Myocyte (in vitro differentiated cells): ENCODE data around the gene FMC1. TPM values are rescaled to one million over a fixed set of nuclear protein-coding genes. Genes with fewer than 3 reads are reported as not detected.
A peak's percentile ranks its signal among the peaks of the same experiment; 100 is the strongest.
"Not testable (repeated sequence)": the region's sequence is repeated elsewhere in the genome, so short reads cannot be mapped to it uniquely, and the experiment has no call there.

Source experiments
- DNase-seq: peaks from one replicate; pipeline ENCODE4 v3.0.0-alpha.2; 2012; ENCODE audit warnings: low read depth
- polyA plus RNA-seq: library from polyadenylated mRNA; unstranded; fragments of >200 nt; gene quantifications from one replicate; pipeline ENCODE4 v1.2.1, GENCODE V29; 2012; ENCODE audit warnings: missing spikeins
- total RNA-seq: library from RNA; depleted of rRNA; stranded (reverse); fragments of >200 nt; gene quantifications from 2 replicates; pipeline ENCODE4 v1.2.3, GENCODE V29; 2014

Gene FMC1
- total RNA-seq, result 17.4 and 25.7 TPM in 2 replicates
- polyA plus RNA-seq, result 31.0 TPM

- peak; percentile 98 for DNase-seq
These were observed at the start of gene FMC1 for GRCh38 chr7:139341058-139341775. TSS of gene FMC1 (plus strand) at chr7:139341337. CDS start at chr7:139341385, 48 bp downstream.

GRCh38 chr7:139292821-139293220 lies 48.3 kb upstream of the FMC1 start:
- no peak for DNase-seq

GRCh38 chr7:139293534-139293933 lies 47.6 kb upstream of the FMC1 start:
- no peak for DNase-seq

- no peak for DNase-seq
These were observed 46.9 kb upstream of the FMC1 start for GRCh38 chr7:139294241-139294640.

GRCh38 chr7:139294951-139295575 lies 46.1 kb upstream of the FMC1 start:
- DNase-seq, result peak; percentile 57

- DNase-seq, result no peak
These were observed 43.3 kb upstream of the FMC1 start for GRCh38 chr7:139297795-139298194.

- DNase-seq, result no peak
These were observed 41.8 kb upstream of the FMC1 start for GRCh38 chr7:139299296-139299695.

- DNase-seq, result no peak
These were observed 40.7 kb upstream of the FMC1 start for GRCh38 chr7:139300390-139300789.

- no peak for DNase-seq
These were observed 36.6 kb upstream of the FMC1 start for GRCh38 chr7:139304517-139304916.

GRCh38 chr7:139317939-139318505 lies 23.1 kb upstream of the FMC1 start:
- no peak for DNase-seq

GRCh38 chr7:139321071-139321745 lies 19.9 kb upstream of the FMC1 start:
- peak; percentile 63 for DNase-seq

- not testable (repeated sequence) for DNase-seq
These were observed 16.4 kb upstream of the FMC1 start for GRCh38 chr7:139324709-139325108.

GRCh38 chr7:139328375-139328774 lies 12.8 kb upstream of the FMC1 start:
- peak; percentile 44 for DNase-seq

- DNase-seq, result no peak
These were observed 12.0 kb upstream of the FMC1 start for GRCh38 chr7:139329119-139329518.

- DNase-seq, result no peak
These were observed 10.7 kb upstream of the FMC1 start for GRCh38 chr7:139330333-139331030.

- no peak for DNase-seq
These were observed 8.3 kb upstream of the FMC1 start for GRCh38 chr7:139332697-139333359.

GRCh38 chr7:139333443-139333842 lies 7.7 kb upstream of the FMC1 start:
- DNase-seq, result not testable (repeated sequence)

- no peak for DNase-seq
These were observed 6.6 kb upstream of the FMC1 start for GRCh38 chr7:139334399-139335150.

GRCh38 chr7:139339025-139339424 lies 2.1 kb upstream of the FMC1 start:
- DNase-seq, result no peak

GRCh38 chr7:139339698-139340036 lies 1.5 kb upstream of the FMC1 start:
- no peak for DNase-seq
